ENCODE measurements around the gene PDLIM7.

PDLIM7 gene

GRCh38 chr5:177504086-177505056 is 7.0 kb upstream of the PDLIM7 start:
- DNase-seq: no peak

- DNase-seq: no peak
Observed at GRCh38 chr5:177503351-177504085, 6.1 kb upstream of the PDLIM7 start.

- no peak for DNase-seq
Observed at GRCh38 chr5:177502886-177503285, 5.5 kb upstream of the PDLIM7 start.

- no peak for DNase-seq
Observed at GRCh38 chr5:177501874-177502678, 4.7 kb upstream of the PDLIM7 start.

GRCh38 chr5:177500685-177501522 is 3.5 kb upstream of the PDLIM7 start:
- DNase-seq: peak; percentile 69

GRCh38 chr5:177499842-177500241 is 2.4 kb upstream of the PDLIM7 start:
- DNase-seq: no peak

- DNase-seq: peak; percentile 14
Observed at GRCh38 chr5:177498013-177498787, 796 bp upstream of the PDLIM7 start.

GRCh38 chr5:177496727-177497291 is 595 bp downstream of the PDLIM7 start:
- DNase-seq: peak; percentile 76

- DNase-seq: peak; percentile 34
Observed at GRCh38 chr5:177496070-177496726, 1.2 kb downstream of the PDLIM7 start.

GRCh38 chr5:177495243-177496060 is 2.0 kb downstream of the PDLIM7 start:
- no peak for DNase-seq

GRCh38 chr5:177494346-177495195 is 2.8 kb downstream of the PDLIM7 start:
- DNase-seq: no peak

GRCh38 chr5:177493795-177494345 is 3.5 kb downstream of the PDLIM7 start:
- no peak for DNase-seq

- no peak for DNase-seq
Observed at GRCh38 chr5:177492841-177493240, 4.6 kb downstream of the PDLIM7 start.

- no peak for DNase-seq
Observed at GRCh38 chr5:177491983-177492746, 5.2 kb downstream of the PDLIM7 start.

GRCh38 chr5:177491429-177491945 is 5.9 kb downstream of the PDLIM7 start:
- DNase-seq: no peak

GRCh38 chr5:177490992-177491391 is 6.4 kb downstream of the PDLIM7 start:
- no peak for DNase-seq
